Stimulated activated CD4-positive, alpha-beta T cell treated with anti-CD3 and anti-CD28 coated beads, Interleukin-2, amount 100 ng/mL, for 24 hours (primary cell): ENCODE data around the gene MUC6.
"Not testable (repeated sequence)": the region's sequence is repeated elsewhere in the genome, so short reads cannot be mapped to it uniquely, and the experiment has no call there.

Source experiments
- DNase-seq, 2 donors: peaks; one replicate each; pipeline ENCODE4 v3.0.0-alpha.2; 2020

Gene MUC6

DNA sequence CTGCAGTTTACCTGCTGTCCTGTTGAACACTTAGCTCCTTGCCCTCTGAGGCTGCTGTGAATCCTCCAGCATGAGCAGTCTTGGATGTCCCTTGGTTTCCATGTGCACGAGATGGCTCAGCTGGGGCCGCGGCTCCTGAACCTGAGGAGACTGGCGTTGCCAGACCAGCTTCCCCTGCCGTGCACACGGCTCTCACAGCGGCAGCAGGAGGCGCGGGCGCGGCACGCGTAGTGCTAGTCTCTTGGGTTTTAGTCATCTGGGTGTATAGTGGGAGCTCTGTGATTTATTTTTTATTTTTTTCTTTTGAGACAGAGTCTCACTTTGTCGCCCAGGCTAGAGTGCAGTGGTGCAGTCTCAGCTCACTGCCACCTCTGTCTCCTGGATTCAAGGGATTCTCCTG is 54.8 kb downstream of the MUC6 start:
- no peak for DNase-seq

DNA sequence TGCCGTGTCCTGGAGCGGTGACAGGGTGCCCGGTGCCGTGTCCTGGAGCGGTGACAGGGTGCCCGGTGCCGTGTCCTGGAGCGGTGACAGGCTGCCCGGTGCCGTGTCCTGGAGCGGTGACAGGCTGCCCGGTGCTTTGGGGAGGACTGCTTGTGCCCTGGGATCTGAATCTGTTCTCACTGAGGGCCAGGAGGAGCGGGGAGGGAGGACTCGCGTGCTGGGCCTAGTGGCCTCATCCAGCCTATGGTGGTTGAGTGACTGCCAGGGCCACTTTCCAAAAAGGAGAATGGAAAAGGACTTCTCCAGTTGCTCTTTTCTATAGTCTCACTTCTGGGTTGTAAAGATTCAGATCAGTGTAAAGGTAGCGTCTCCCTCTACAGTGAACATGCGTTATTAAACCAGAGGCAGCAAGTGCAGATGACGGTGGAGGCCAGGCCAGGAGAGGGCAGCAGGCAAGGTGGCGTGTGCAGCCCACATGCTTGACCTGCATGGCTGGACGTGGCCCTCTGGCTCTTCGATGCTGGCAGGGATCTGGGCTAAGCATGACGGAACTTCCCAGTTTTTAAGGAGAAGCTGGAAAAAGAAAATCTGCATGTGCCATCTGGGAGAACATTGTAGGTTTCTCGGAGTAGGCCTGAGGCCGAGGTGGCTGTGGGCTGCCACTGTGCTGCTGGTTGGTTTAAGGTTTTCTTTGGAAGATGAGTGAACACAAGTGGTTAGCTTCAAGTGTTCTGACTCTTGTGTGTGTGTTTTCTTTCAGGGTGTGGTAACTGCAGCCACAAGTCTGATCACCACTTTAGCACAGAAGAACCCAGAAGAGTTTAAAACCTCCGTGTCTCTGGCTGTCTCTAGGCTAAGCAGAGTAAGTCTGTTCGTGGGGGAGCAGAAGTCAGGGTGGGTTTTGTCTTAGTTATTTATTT is 55.8 kb downstream of the MUC6 start:
- no peak for DNase-seq

GRCh38 chr11:978781-979180 is 57.7 kb downstream of the MUC6 start:
- DNase-seq, result no peak

DNA sequence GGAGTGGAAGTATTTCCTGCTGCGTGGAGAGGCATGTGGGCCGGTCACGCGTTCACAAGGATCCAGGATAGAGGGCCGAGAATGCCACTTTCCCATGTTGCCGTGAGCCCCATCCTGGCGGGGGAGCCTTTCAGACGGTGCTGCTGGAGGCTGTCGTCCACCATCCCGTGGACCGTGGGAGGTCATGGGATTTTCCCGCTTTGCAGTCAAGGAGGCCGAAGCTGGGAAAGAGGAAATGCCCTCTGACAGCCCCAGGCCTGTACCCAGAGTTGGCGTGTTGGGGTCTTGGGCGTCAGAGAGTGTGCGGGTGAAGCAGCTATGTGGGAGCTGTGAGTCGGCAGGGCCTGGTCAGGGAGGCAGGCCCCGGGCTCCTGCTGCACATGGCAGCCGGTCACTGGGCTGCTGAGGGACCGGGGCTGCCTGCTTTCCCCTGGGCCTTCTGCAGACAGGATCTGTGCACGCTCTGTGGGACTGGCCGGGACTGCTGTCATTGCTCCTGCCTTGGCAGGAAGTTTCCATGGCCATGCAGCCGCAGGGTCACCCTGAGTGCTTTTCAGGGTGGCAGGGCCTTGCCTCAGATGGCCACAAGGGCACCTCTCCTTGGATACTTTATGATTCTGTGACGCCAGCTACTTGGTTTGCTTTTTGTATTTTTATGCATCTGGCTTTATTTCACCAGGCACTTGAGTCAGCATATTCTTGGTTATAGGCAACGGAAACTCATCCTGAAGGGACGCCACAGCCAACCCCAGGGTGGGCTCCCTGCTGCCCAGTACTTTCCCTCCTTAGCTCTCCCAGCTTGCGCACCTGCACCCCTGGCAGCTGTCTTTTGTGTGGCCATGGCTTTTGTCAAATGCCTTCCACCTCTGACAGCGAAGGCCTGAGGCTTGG is 58.4 kb downstream of the MUC6 start:
- DNase-seq, result no peak

- no peak for DNase-seq
Measured at GRCh38 chr11:976431-977160, 59.9 kb downstream of the MUC6 start.

GRCh38 chr11:975827-976226 is 60.7 kb downstream of the MUC6 start:
- DNase-seq, result peak in 1 of 2 donors; percentile 13

- not testable (repeated sequence) for DNase-seq
Measured at GRCh38 chr11:975376-975775, 61.1 kb downstream of the MUC6 start.

- no peak for DNase-seq
Measured at GRCh38 chr11:973237-973636, 63.3 kb downstream of the MUC6 start.

- no peak for DNase-seq
Measured at GRCh38 chr11:972523-973211, 63.9 kb downstream of the MUC6 start.

GRCh38 chr11:971731-972365 is 64.7 kb downstream of the MUC6 start:
- DNase-seq, result no peak

- no peak for DNase-seq
Measured at GRCh38 chr11:971092-971690, 65.3 kb downstream of the MUC6 start.

DNA sequence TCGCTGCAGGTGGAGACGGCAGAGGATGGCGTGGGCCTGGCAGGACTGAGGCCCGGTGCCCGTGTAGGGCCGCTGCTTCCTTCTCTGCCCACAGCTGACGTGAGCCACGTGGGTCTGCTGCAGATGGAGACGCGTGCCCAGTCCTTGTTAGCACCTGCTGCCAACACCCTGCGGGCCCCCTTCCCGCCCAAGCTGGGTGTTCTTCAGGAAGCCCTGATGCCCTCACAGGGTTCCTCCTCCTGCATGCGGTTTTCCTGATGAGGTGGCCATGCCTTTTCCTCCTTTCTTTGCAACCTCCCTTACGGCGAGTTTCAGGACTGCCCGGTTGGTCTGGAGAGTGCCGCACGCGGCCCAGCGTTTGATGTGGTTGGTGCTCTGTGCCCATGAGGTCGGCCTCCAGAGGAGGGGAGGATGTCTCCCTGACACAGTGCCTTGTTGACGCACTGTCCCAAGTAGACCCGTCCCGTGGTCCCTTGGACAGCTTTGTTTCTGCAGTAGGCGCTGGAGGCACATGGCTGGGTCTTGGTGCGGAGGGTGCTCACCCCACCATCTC is 66.1 kb downstream of the MUC6 start:
- DNase-seq, result peak in 1 of 2 donors; percentile 21

DNA sequence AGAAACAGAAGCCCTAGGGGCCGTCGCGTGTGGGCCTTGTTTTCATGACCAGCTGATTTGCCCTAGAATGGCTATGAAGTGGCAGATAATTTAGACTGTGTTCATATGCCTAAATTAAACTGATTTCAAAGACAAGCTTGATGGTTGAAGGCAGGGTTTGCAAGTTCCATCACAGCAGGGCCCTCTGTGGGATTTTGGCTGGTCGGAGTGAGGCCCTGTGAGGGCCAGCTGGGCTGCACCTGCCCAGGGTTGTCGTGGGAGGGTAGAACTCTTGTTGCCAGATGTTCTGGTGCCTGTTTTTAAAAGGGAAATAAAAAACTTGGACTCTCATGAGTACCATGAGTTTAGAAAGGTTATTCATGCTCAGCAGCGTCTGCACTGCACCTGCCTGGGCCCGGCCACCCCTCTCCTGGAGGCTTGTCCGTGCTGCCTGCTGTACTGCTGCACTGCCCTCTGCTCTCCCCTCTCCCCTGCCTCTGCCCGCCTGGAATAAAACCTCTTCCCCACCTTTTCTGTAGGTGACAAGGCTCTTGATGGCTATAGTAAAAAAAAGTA is 66.8 kb downstream of the MUC6 start:
- DNase-seq, result no peak

- no peak for DNase-seq
Measured at GRCh38 chr11:968822-969221, 67.7 kb downstream of the MUC6 start.

DNA sequence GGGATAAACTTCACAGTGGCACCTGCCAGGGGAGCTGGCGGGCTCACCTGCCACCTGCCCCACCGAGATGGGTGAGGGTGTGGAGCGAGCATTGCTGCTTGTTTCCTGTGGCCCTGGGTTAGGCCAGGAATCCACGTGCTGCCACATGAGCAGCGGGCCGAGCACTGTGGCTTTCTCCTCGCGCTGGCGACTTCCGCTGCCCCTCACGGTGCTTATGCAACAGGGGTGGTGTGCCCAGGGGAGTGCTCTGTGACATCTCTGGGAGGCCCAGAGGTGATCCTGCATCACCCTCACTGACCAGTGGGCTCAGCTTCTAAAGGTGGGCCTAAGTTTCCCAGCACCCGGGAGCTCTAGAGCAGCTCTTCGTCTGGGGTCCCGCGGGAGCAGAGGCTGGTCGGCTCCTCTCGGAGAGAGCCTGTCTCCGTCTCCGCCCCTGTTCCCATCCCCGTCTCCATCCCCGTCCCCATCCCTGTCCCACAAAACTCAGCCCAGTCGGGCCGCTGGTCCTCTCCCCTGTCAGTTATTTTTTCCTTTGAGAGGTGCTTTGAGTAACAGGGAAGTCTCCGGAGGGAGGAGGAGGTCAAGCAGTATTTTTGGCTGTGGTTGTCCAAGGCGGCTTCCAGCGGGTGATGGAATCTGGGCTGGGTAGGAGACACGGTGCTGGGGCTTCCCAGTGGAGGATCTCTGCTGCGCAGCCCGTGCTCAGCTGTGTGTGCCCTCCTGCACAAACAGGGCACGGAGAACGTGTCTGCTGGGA is 68.3 kb downstream of the MUC6 start:
- DNase-seq, result no peak

GRCh38 chr11:965206-965775 is 71.2 kb downstream of the MUC6 start:
- no peak for DNase-seq

DNA sequence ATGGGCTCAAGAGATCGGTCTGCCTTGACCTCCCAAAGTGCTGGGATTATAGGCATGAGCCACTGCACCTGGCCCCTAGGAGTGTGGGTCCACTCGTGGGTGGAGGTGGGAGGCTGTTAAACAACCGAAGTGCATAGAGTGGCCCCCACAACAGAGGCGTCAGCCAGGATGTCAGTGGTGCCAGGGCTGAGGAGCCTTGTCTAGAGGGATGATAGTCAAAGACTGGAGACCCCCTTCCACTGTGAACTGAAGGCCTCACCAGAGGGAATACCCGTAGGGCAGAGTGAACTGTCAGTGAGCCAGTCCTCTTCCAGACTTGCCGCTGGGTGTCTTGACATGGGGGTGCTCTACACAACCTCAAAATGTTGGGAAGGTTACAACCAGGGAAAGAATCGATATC is 72.7 kb downstream of the MUC6 start:
- DNase-seq, result no peak
